ENCODE data around the gene GHDC. TPM values are rescaled to one million over a fixed set of nuclear protein-coding genes. Genes with fewer than 3 reads are reported as not detected.
"Not testable (repeated sequence)": the region's sequence is repeated elsewhere in the genome, so short reads cannot be mapped to it uniquely, and the experiment has no call there.

The GHDC gene
- 7.0 TPM for total RNA-seq
- long read RNA-seq, partial matches to known transcripts: 11 of 17 reads
- long read RNA-seq, other reads (novel, unspliced or antisense): 5 of 17 reads

- ATAC-seq: peak; percentile 96
- peak; percentile 85 for DNase-seq
- intact Hi-C loops (cut with micrococcal nuclease): no loop called here
These were observed at the start of gene GHDC for GRCh38 chr17:42193969-42194899. Gene GHDC (minus strand): TSS chr17:42194494. CDS start chr17:42193581, 913 bp downstream.

- intact Hi-C loops (cut with micrococcal nuclease): no loop called here
- no peak for ATAC-seq
These were observed 49.2 kb upstream of the GHDC start for GRCh38 chr17:42243493-42243982.

GRCh38 chr17:42241871-42242270 lies 47.6 kb upstream of the GHDC start:
- intact Hi-C loops (cut with micrococcal nuclease): no loop called here
- DNase-seq (no peak), ATAC-seq (no peak)

More at GRCh38 chr17:42243493-42243982, 49.2 kb upstream of the GHDC start:
- no peak for DNase-seq

GRCh38 chr17:42240863-42241262 lies 46.6 kb upstream of the GHDC start:
- DNase-seq; intact Hi-C loops (cut with micrococcal nuclease); ATAC-seq: not testable (repeated sequence)

- ATAC-seq (no peak), DNase-seq (no peak)
- intact Hi-C loops (cut with micrococcal nuclease): no loop called here
These were observed 45.9 kb upstream of the GHDC start for GRCh38 chr17:42240201-42240600.

GRCh38 chr17:42239576-42239975 lies 45.3 kb upstream of the GHDC start:
- DNase-seq; ATAC-seq; intact Hi-C loops (cut with micrococcal nuclease): not testable (repeated sequence)

GRCh38 chr17:42236760-42237159 lies 42.5 kb upstream of the GHDC start:
- ATAC-seq (no peak), DNase-seq (no peak)
- intact Hi-C loops (cut with micrococcal nuclease): no loop called here

- peak; percentile 92 for ATAC-seq
- intact Hi-C loops (cut with micrococcal nuclease): no loop called here
- DNase-seq: no peak
These were observed 39.7 kb upstream of the GHDC start for GRCh38 chr17:42233994-42234393.

- ATAC-seq (no peak), DNase-seq (no peak)
- intact Hi-C loops (cut with micrococcal nuclease): no loop called here
These were observed 38.9 kb upstream of the GHDC start for GRCh38 chr17:42233156-42233555.

GRCh38 chr17:42230225-42230624 lies 35.9 kb upstream of the GHDC start:
- ATAC-seq (no peak), DNase-seq (no peak)
- intact Hi-C loops (cut with micrococcal nuclease): no loop called here

- peak; percentile 68 for ATAC-seq
- intact Hi-C loops (cut with micrococcal nuclease): no loop called here
- no peak for DNase-seq
These were observed 33.8 kb upstream of the GHDC start for GRCh38 chr17:42227849-42228700.

- DNase-seq (no peak), ATAC-seq (no peak)
- intact Hi-C loops (cut with micrococcal nuclease): no loop called here
These were observed 31.4 kb upstream of the GHDC start for GRCh38 chr17:42225646-42226045.

- DNase-seq (no peak), ATAC-seq (no peak)
- intact Hi-C loops (cut with micrococcal nuclease): no loop called here
These were observed 30.4 kb upstream of the GHDC start for GRCh38 chr17:42224651-42225050.

- peak; percentile 54 for ATAC-seq
- DNase-seq: no peak
- intact Hi-C loops (cut with micrococcal nuclease): no loop called here
These were observed 27.8 kb upstream of the GHDC start for GRCh38 chr17:42221886-42222745.

- DNase-seq; ATAC-seq; intact Hi-C loops (cut with micrococcal nuclease): not testable (repeated sequence)
These were observed 25.0 kb upstream of the GHDC start for GRCh38 chr17:42219280-42219679.

GRCh38 chr17:42214156-42214555 lies 19.9 kb upstream of the GHDC start:
- ATAC-seq: no peak
- intact Hi-C loops (cut with micrococcal nuclease): no loop called here
- DNase-seq: no peak

GRCh38 chr17:42212382-42212781 lies 18.1 kb upstream of the GHDC start:
- intact Hi-C loops (cut with micrococcal nuclease): no loop called here
- DNase-seq (no peak), ATAC-seq (peak; percentile 22)

- intact Hi-C loops (cut with micrococcal nuclease): not testable (repeated sequence)
- ATAC-seq: peak; percentile 96
- peak; percentile 86 for DNase-seq
These were observed 17.6 kb upstream of the GHDC start for GRCh38 chr17:42211921-42212341.

- DNase-seq: no peak
- peak; percentile 26 for ATAC-seq
- intact Hi-C loops (cut with micrococcal nuclease): no loop called here
These were observed 15.8 kb upstream of the GHDC start for GRCh38 chr17:42210046-42210445.

Data from left ventricle myocardium superior (tissue), 1 donor.